ENCODE results near the gene FOXL3.
"Not testable (repeated sequence)": the region's sequence is repeated elsewhere in the genome, so short reads cannot be mapped to it uniquely, and the experiment has no call there.

FOXL3 gene

GRCh38 chr7:289756-290553 is at the start of gene FOXL3:
TSS of gene FOXL3 (plus strand) at chr7:290170. CDS start at chr7:290170, 0 bp downstream.
- H4K20me1 ChIP-seq (ENCODE audit: insufficient read depth, low read length): no peaks in the 10 kb centered on the region
- no peak within 1 kb of the TSS for H3K4me2 ChIP-seq (ENCODE audit: low read length)
- no peaks in the 10 kb centered on the region for H3K4me1 ChIP-seq (ENCODE audit: low read length)
- no peak within 1 kb of the TSS for H3K4me3 ChIP-seq (ENCODE audit: low read length)
- TF ChIP-seq CTCF (IDR thresholded peaks at IDR 0.05; ENCODE audit: low read depth, low read length) (no peak), EZH2phosphoT487 (IDR thresholded peaks at IDR 0.05; ENCODE audit: low read depth) (no peak)
- H3K27me3 ChIP-seq (ENCODE audit: low read depth, low read length): no peaks in the 10 kb centered on the region
- no peaks in the 10 kb centered on the region for H3K79me2 ChIP-seq (ENCODE audit: low read length)
- H3K9me3 ChIP-seq (ENCODE audit: insufficient read depth, low read length): no peaks in the 10 kb centered on the region
- no peak within 1 kb of the TSS for H3K9ac ChIP-seq (ENCODE audit: low read length)
- H3K27ac ChIP-seq (ENCODE audit: low read length): no peak within 1 kb of the TSS
- no peaks in the 10 kb centered on the region for H3K36me3 ChIP-seq (replicated peaks; ENCODE audit: low read depth, low read length)
- H2AFZ ChIP-seq (ENCODE audit: low read depth, low read length): no peak within 1 kb of the TSS

- no peaks in the 10 kb centered on the region for H4K20me1 ChIP-seq (ENCODE audit: insufficient read depth, low read length)
- H3K4me1 ChIP-seq (ENCODE audit: low read length): no peaks in the 10 kb centered on the region
- no peaks in the 10 kb centered on the region for H3K9me3 ChIP-seq (ENCODE audit: insufficient read depth, low read length)
- no peak overlapping the region for H3K9ac ChIP-seq (ENCODE audit: low read length)
- no peaks in the 10 kb centered on the region for H3K79me2 ChIP-seq (ENCODE audit: low read length)
- H3K36me3 ChIP-seq (replicated peaks; ENCODE audit: low read depth, low read length): no peaks in the 10 kb centered on the region
- no peak overlapping the region for H3K4me3 ChIP-seq (ENCODE audit: low read length)
- no peak overlapping the region for H3K27ac ChIP-seq (ENCODE audit: low read length)
- TF ChIP-seq CTCF (IDR thresholded peaks at IDR 0.05; ENCODE audit: low read depth, low read length): no peak
- TF ChIP-seq EZH2phosphoT487 (IDR thresholded peaks at IDR 0.05; ENCODE audit: low read depth): no peak
- no peak overlapping the region for H2AFZ ChIP-seq (ENCODE audit: low read depth, low read length)
- no peak overlapping the region for H3K4me2 ChIP-seq (ENCODE audit: low read length)
- H3K27me3 ChIP-seq (ENCODE audit: low read depth, low read length): no peaks in the 10 kb centered on the region
These were observed 49.0 kb upstream of the FOXL3 start for GRCh38 chr7:240887-241421.

GRCh38 chr7:241513-241912 is 48.5 kb upstream of the FOXL3 start:
- Histone ChIP-seq H3K36me3 (replicated peaks; ENCODE audit: low read depth, low read length) (no peaks in the 10 kb centered on the region), H3K27me3 (ENCODE audit: low read depth, low read length) (no peaks in the 10 kb centered on the region), H2AFZ (ENCODE audit: low read depth, low read length) (no peak overlapping the region), H3K4me2 (ENCODE audit: low read length) (no peak overlapping the region), H3K79me2 (ENCODE audit: low read length) (no peaks in the 10 kb centered on the region), H3K4me3 (ENCODE audit: low read length) (no peak overlapping the region), H3K27ac (ENCODE audit: low read length) (no peak overlapping the region), H3K9ac (ENCODE audit: low read length) (no peak overlapping the region), H3K4me1 (ENCODE audit: low read length) (no peaks in the 10 kb centered on the region), H4K20me1 (ENCODE audit: insufficient read depth, low read length) (no peaks in the 10 kb centered on the region), H3K9me3 (ENCODE audit: insufficient read depth, low read length) (no peaks in the 10 kb centered on the region)
- TF ChIP-seq EZH2phosphoT487 (IDR thresholded peaks at IDR 0.05; ENCODE audit: low read depth): no peak
- TF ChIP-seq CTCF (IDR thresholded peaks at IDR 0.05; ENCODE audit: low read depth, low read length): no peak

- H4K20me1 ChIP-seq (ENCODE audit: insufficient read depth, low read length); H3K27me3 ChIP-seq (ENCODE audit: low read depth, low read length); H3K9me3 ChIP-seq (ENCODE audit: insufficient read depth, low read length); H3K9ac ChIP-seq (ENCODE audit: low read length); H3K4me2 ChIP-seq (ENCODE audit: low read length); H3K4me1 ChIP-seq (ENCODE audit: low read length); H3K79me2 ChIP-seq (ENCODE audit: low read length); H3K27ac ChIP-seq (ENCODE audit: low read length); H3K4me3 ChIP-seq (ENCODE audit: low read length); H3K36me3 ChIP-seq (replicated peaks; ENCODE audit: low read depth, low read length); H2AFZ ChIP-seq (ENCODE audit: low read depth, low read length): not testable (repeated sequence)
These were observed 47.0 kb upstream of the FOXL3 start for GRCh38 chr7:242826-243579.

GRCh38 chr7:243580-243978 is 46.4 kb upstream of the FOXL3 start:
- not testable (repeated sequence) for H3K4me3 ChIP-seq (ENCODE audit: low read length); H3K79me2 ChIP-seq (ENCODE audit: low read length); H3K4me1 ChIP-seq (ENCODE audit: low read length); H2AFZ ChIP-seq (ENCODE audit: low read depth, low read length); H3K36me3 ChIP-seq (replicated peaks; ENCODE audit: low read depth, low read length); H3K9me3 ChIP-seq (ENCODE audit: insufficient read depth, low read length); H3K4me2 ChIP-seq (ENCODE audit: low read length); H3K27me3 ChIP-seq (ENCODE audit: low read depth, low read length); H3K27ac ChIP-seq (ENCODE audit: low read length); H3K9ac ChIP-seq (ENCODE audit: low read length); H4K20me1 ChIP-seq (ENCODE audit: insufficient read depth, low read length)
